ENCODE measurements around the gene ESYT1. TPM values are rescaled to one million over a fixed set of nuclear protein-coding genes. Genes with fewer than 3 reads are reported as not detected.

The ESYT1 gene
- total and polyA plus RNA-seq, 9 of the 15 experiments (the other 6 are each of a cell fraction or from before 2014, with no cell fraction given) = 132 to 420 (median 164) TPM

DNA sequence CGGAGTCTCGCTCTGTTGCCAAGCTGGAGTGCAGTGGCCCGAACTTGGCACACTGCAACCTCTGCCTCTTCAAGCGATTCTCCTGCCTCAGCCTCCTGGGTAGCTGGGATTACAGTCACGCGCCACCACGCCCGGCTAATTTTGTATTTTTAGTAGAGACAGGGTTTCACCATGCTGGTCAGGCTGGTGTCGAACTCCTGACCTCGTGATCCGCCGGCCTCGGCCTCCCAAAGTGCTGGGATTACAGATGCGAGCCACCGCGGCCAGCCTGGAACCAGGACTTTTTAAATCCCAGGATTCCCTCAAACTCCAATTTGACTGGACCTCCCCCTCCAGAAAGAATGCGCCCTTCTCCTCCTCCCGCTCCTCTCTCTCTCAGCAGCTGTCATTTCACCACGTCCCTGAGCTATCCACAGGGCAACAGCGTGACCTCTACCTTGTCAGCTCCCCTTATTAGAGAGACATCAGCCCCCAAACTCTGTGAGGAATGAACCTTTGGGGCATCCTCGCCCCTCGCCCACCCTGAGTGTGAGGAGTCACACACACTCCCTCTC, 2.0 kb downstream of the ESYT1 start:
- in situ Hi-C loops (cut with MboI) = loop anchor here (5.0 to 10.0 kb wide), 2 partner anchors 57 to 335 kb away; partner anchors contain the start of genes SMARCC2 and SPRYD4
- H3K9ac ChIP-seq (ENCODE audit: insufficient read depth in 1 of 2, low read depth in 2 of 2, low read length in 2 of 2) = peak overlapping the region; percentile 78 to 96; a peak in 3 of 4 replicates
- POLR2A ChIA-PET = interaction anchor here (0.7 to 5.6 kb wide), 6 partner anchors 12 to 1745 kb away, joined by 3 to 85 read pairs (median 6); partner anchors contain the start of genes MYL6, PA2G4, RPL41 and SMARCC2
- peak overlapping the region; percentile 92 for H3K4me3 ChIP-seq
- H3K9me1 ChIP-seq (ENCODE audit: control insufficient read depth, insufficient read depth, low read length) = peaks cover 6% of the 10 kb centered on the region
- CTCF ChIA-PET (ENCODE audit: low intra/inter-chr PET ratio) = no interaction called here
- no peak overlapping the region for H2AFZ ChIP-seq (ENCODE audit: low read depth, low read length)
- ATAC-seq (no peak), FAIRE-seq (no peak), DNase-seq (ENCODE audit: extremely low read depth in 1 of 4, low spot score in 3 of 4) (no peak)
- no peaks in the 10 kb centered on the region for H3K9me3 ChIP-seq (replicated peaks; ENCODE audit: control insufficient read depth, insufficient read depth, low read depth, low read length)
- H3K36me3 ChIP-seq (ENCODE audit: control insufficient read depth, insufficient read depth, low read length) = peaks cover 55% of the 10 kb centered on the region
- intact Hi-C loops (cut with micrococcal nuclease) = no loop called here
- no peaks in the 10 kb centered on the region for H3K27me3 ChIP-seq (ENCODE audit: control insufficient read depth in 2 of 2, insufficient read depth in 2 of 2, low read length in 2 of 2)
- H3K27ac ChIP-seq (ENCODE audit: extremely low read depth, low read depth, low read length) = peak overlapping the region; percentile 93
- TF ChIP-seq ZNF133 (CRISPR knock-in tag; IDR thresholded peaks at IDR 0.05) (no peak), STAG1 (CRISPR knock-in tag; IDR thresholded peaks at IDR 0.05; ENCODE audit: borderline replicate concordance) (0 out of 2 replicates have a peak, but pooled peaks have one; percentile 27), KDM5B (IDR thresholded peaks at IDR 0.05; ENCODE audit: insufficient replicate concordance, low read depth, low read length) (peak; percentile 44), RBM22 (IDR thresholded peaks at IDR 0.05; ENCODE audit: low read depth, low read length, poor library complexity, severe bottlenecking) (no peak)
- peaks cover 60% of the 10 kb centered on the region for H3K79me2 ChIP-seq (ENCODE audit: control insufficient read depth, insufficient read depth, low read length)
- peak overlapping the region; percentile 98 for H3K4me2 ChIP-seq (ENCODE audit: insufficient read depth, low read length)
- H4K20me1 ChIP-seq (replicated peaks; ENCODE audit: control insufficient read depth, insufficient read depth, low read length) = peaks cover 5% of the 10 kb centered on the region
- 59% methylated on average over 13 of the region's 22 CpGs for WGBS (ENCODE audit: insufficient coverage, low coverage, missing lambda C conversion rate)
- peaks cover 27 to 31% of the 10 kb centered on the region in 2 experiments; a peak in 4 of 5 replicates for H3K4me1 ChIP-seq (replicated peaks in 1 of 2; ENCODE audit: control insufficient read depth in 2 of 2, insufficient read depth in 2 of 2, low read length in 2 of 2)
- no TSS peak for BruUV-seq (replicated peaks)

DNA sequence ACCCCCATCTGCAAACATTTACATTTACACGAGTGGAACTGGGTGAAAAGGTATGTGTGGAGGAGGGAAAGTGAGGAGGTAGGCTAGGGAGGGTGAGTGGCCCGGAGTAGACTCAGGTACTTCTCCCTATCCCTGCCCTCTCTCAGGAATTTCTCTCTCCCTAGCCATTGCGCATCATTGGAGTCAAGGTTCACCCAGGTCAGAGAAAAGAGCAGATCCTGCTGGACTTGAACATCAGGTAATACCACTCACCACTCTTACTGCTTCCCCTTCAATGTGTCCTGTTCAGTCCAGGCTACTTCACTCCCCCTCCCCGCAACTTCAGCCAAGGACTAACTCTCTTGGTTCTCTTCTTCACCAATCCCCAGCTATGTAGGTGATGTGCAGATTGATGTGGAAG, 2.8 kb downstream of the ESYT1 start:
- ATAC-seq = no peak
- no peak overlapping the region for H3K4me3 ChIP-seq
- TF ChIP-seq, protein P1, sequence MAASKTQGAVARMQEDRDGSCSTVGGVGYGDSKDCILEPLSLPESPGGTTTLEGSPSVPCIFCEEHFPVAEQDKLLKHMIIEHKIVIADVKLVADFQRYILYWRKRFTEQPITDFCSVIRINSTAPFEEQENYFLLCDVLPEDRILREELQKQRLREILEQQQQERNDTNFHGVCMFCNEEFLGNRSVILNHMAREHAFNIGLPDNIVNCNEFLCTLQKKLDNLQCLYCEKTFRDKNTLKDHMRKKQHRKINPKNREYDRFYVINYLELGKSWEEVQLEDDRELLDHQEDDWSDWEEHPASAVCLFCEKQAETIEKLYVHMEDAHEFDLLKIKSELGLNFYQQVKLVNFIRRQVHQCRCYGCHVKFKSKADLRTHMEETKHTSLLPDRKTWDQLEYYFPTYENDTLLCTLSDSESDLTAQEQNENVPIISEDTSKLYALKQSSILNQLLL (CRISPR knock-in tag; IDR thresholded peaks at IDR 0.05; ENCODE audit: borderline replicate concordance) = no peak
- no peak for TF ChIP-seq CREM (IDR thresholded peaks at IDR 0.05; ENCODE audit: low read depth)
- no peak for TF ChIP-seq OTX1 (CRISPR knock-in tag; IDR thresholded peaks at IDR 0.05)
- TF ChIP-seq SMARCA4 (IDR thresholded peaks at IDR 0.05) = no peak
- no peak for TF ChIP-seq ZNF184 (CRISPR knock-in tag; IDR thresholded peaks at IDR 0.05)
- no peak for TF ChIP-seq U2AF2 (optimal IDR thresholded peaks at IDR 0.05; ENCODE audit: low read depth, low read length)
- no peak for TF ChIP-seq SMAD4 (CRISPR knock-in tag; conservative IDR thresholded peaks at IDR 0.05)
- TF ChIP-seq NCOA1 (IDR thresholded peaks at IDR 0.05; ENCODE audit: low read depth) = no peak
- no peak for TF ChIP-seq ZNF263 (CRISPR knock-in tag; IDR thresholded peaks at IDR 0.05; ENCODE audit: borderline replicate concordance)
- TF ChIP-seq MAFG (tag; conservative IDR thresholded peaks at IDR 0.05) = no peak
- peak overlapping the region; percentile 93; the same call in 1 of the 3 replicates for H3K27ac ChIP-seq (ENCODE audit: extremely low read depth, low read depth, low read length)
- no TSS peak for BruUV-seq (replicated peaks)
- ChIA-PET CTCF (ENCODE audit: low intra/inter-chr PET ratio) (no interaction called here), POLR2A (interaction anchor here (0.9 to 5.6 kb wide), 3 partner anchors 11 to 31 kb away, joined by 4 to 85 read pairs (median 6); partner anchors contain the start of gene MYL6)
- peak overlapping the region; percentile 98; the same call in 1 of the 2 replicates for H3K4me2 ChIP-seq (ENCODE audit: insufficient read depth, low read length)
- DNase-seq (ENCODE audit: extremely low read depth in 1 of 4, low spot score in 3 of 4) = no peak
- peaks cover 62% of the 10 kb centered on the region for H3K36me3 ChIP-seq (ENCODE audit: control insufficient read depth, insufficient read depth, low read length)
- peaks cover 5% of the 10 kb centered on the region for H4K20me1 ChIP-seq (replicated peaks; ENCODE audit: control insufficient read depth, insufficient read depth, low read length)
- 94% methylated on average over 4 of the region's 4 CpGs for WGBS (ENCODE audit: insufficient coverage, low coverage, missing lambda C conversion rate)
- intact Hi-C loops (cut with micrococcal nuclease) (no loop called here), in situ Hi-C loops (cut with MboI) (no loop called here)
- peaks cover 23 to 24% of the 10 kb centered on the region in 2 experiments; a peak in 4 of 5 replicates for H3K4me1 ChIP-seq (replicated peaks in 1 of 2; ENCODE audit: control insufficient read depth in 2 of 2, insufficient read depth in 2 of 2, low read length in 2 of 2)
- no peaks in the 10 kb centered on the region for H3K9me3 ChIP-seq (replicated peaks; ENCODE audit: control insufficient read depth, insufficient read depth, low read depth, low read length)
- no peak for FAIRE-seq
- H3K27me3 ChIP-seq (ENCODE audit: control insufficient read depth in 2 of 2, insufficient read depth in 2 of 2, low read length in 2 of 2) = no peaks in the 10 kb centered on the region
- H3K79me2 ChIP-seq (ENCODE audit: control insufficient read depth, insufficient read depth, low read length) = peaks cover 60% of the 10 kb centered on the region
- H3K9me1 ChIP-seq (ENCODE audit: control insufficient read depth, insufficient read depth, low read length) = peaks cover 6% of the 10 kb centered on the region
- H2AFZ ChIP-seq (ENCODE audit: low read depth, low read length) = no peak overlapping the region
- H3K9ac ChIP-seq (ENCODE audit: insufficient read depth in 1 of 2, low read depth in 2 of 2, low read length in 2 of 2) = no peak overlapping the region

Data from K562 (cell line).